NCI-H1694 (cell line): ENCODE data around the gene C6orf47.

ENCODE experiments used
- DNase-seq: peaks from one replicate; lab custom pipeline; 2025; lab: John Stamatoyannopoulos, UW

The C6orf47 gene

GRCh38 chr6:31687860-31688693 lies 27.5 kb upstream of the C6orf47 start:
- no peak for DNase-seq

- no peak for DNase-seq
Observed at GRCh38 chr6:31687321-31687720, 26.7 kb upstream of the C6orf47 start.

GRCh38 chr6:31686483-31686882 lies 25.9 kb upstream of the C6orf47 start:
- no peak for DNase-seq

GRCh38 chr6:31683591-31683990 lies 23.0 kb upstream of the C6orf47 start:
- no peak for DNase-seq

- DNase-seq: no peak
Observed at GRCh38 chr6:31681135-31681671, 20.6 kb upstream of the C6orf47 start.

- DNase-seq: peak; percentile 25
Observed at GRCh38 chr6:31680226-31681134, 19.9 kb upstream of the C6orf47 start, which contains the start of gene LY6G5C. Gene LY6G5C (minus strand): TSS chr6:31681067. CDS start chr6:31680373, 694 bp downstream.

GRCh38 chr6:31677955-31678354 lies 17.4 kb upstream of the C6orf47 start:
- DNase-seq: no peak

- no peak for DNase-seq
Observed at GRCh38 chr6:31676904-31677303, 16.3 kb upstream of the C6orf47 start.

- no peak for DNase-seq
Observed at GRCh38 chr6:31676322-31676903, 15.8 kb upstream of the C6orf47 start.

GRCh38 chr6:31669676-31670075 lies 9.1 kb upstream of the C6orf47 start, which contains the start of gene LY6G5B:
Gene LY6G5B (plus strand): TSS chr6:31669976. CDS start chr6:31670951, 975 bp downstream.
- DNase-seq: no peak

GRCh38 chr6:31666337-31666965 lies 5.9 kb upstream of the C6orf47 start:
- DNase-seq: no peak

GRCh38 chr6:31665501-31666336 lies 5.1 kb upstream of the C6orf47 start, which contains the start of gene CSNK2B:
Gene CSNK2B (plus strand): TSS chr6:31666080. CDS start chr6:31666832, 752 bp downstream.
- DNase-seq: peak; percentile 93

- DNase-seq: peak; percentile 91
Observed at GRCh38 chr6:31664790-31665500, 4.4 kb upstream of the C6orf47 start, which contains the start of gene GPANK1. Gene GPANK1 (minus strand): TSS chr6:31664997. CDS start chr6:31664478, 519 bp downstream.

- DNase-seq: no peak
Observed at GRCh38 chr6:31663961-31664789, 3.6 kb upstream of the C6orf47 start.

GRCh38 chr6:31663126-31663960 lies 2.8 kb upstream of the C6orf47 start:
- no peak for DNase-seq

GRCh38 chr6:31662124-31662723 lies 1.6 kb upstream of the C6orf47 start:
- no peak for DNase-seq
